Activated naive CD4-positive, alpha-beta T cell treated with anti-CD3 and anti-CD28 coated beads, Interleukin-2, amount 50 U/mL, for 24 hours (primary cell): ENCODE results near the gene NCKAP5.

Experiments used
- H3K27ac Mint-ChIP-seq: one replicate; pipeline ENCODE4 v1.8.0; 2021; ENCODE audit warnings: mild to moderate bottlenecking, mixed read lengths
- H3K27me3 Mint-ChIP-seq: one replicate; pipeline ENCODE4 v1.8.0; 2021; ENCODE audit warnings: mixed read lengths
- H3K36me3 Mint-ChIP-seq: one replicate; pipeline ENCODE4 v1.8.0; 2021; ENCODE audit warnings: mixed read lengths
- H3K4me1 Mint-ChIP-seq: one replicate; pipeline ENCODE4 v1.8.0; 2021; ENCODE audit warnings: mixed read lengths
- H3K4me3 Mint-ChIP-seq: one replicate; pipeline ENCODE4 v1.8.0; 2021; ENCODE audit warnings: mild to moderate bottlenecking, mixed read lengths
- H3K9me3 Mint-ChIP-seq: one replicate; pipeline ENCODE4 v1.8.0; 2021; ENCODE audit warnings: mixed read lengths

The NCKAP5 gene

GRCh38 chr2:132798341-132798740, 769.9 kb downstream of the NCKAP5 start:
- no peaks in the 10 kb centered on the region for H3K9me3 Mint-ChIP-seq
- no peaks in the 10 kb centered on the region for H3K4me1 Mint-ChIP-seq
- no peak overlapping the region for H3K4me3 Mint-ChIP-seq
- no peaks in the 10 kb centered on the region for H3K36me3 Mint-ChIP-seq
- no peaks in the 10 kb centered on the region for H3K27me3 Mint-ChIP-seq
- no peak overlapping the region for H3K27ac Mint-ChIP-seq

GRCh38 chr2:132797556-132797955, 770.7 kb downstream of the NCKAP5 start:
- Mint-ChIP-seq H3K27ac (no peak overlapping the region), H3K9me3 (no peaks in the 10 kb centered on the region), H3K4me1 (no peaks in the 10 kb centered on the region), H3K4me3 (no peak overlapping the region), H3K27me3 (no peaks in the 10 kb centered on the region), H3K36me3 (no peaks in the 10 kb centered on the region)

DNA sequence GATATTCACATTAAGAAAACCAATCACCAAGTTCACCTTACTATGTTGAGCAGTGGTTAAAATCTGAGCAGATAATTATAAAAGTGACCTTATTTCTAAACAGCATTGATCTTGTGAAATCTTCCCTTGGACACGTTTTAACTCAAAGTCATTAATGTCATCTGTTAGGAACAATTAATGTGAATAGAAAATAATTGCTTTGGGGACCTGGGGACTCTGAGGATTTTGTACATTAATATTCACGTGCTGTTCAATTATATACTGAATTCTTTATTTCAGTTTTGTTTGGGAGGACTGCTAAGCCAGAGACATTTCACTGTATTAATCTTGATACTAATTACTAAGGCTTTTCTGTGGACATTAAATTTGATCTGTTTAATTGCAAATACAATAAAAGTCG, 771.2 kb downstream of the NCKAP5 start:
- Mint-ChIP-seq H3K27me3 (no peaks in the 10 kb centered on the region), H3K27ac (no peak overlapping the region), H3K36me3 (no peaks in the 10 kb centered on the region), H3K4me3 (no peak overlapping the region), H3K9me3 (no peaks in the 10 kb centered on the region), H3K4me1 (no peaks in the 10 kb centered on the region)

GRCh38 chr2:132795220-132795619, 773.0 kb downstream of the NCKAP5 start:
- Mint-ChIP-seq H3K4me1 (no peaks in the 10 kb centered on the region), H3K36me3 (no peaks in the 10 kb centered on the region), H3K9me3 (no peaks in the 10 kb centered on the region), H3K4me3 (no peak overlapping the region), H3K27ac (no peak overlapping the region), H3K27me3 (no peaks in the 10 kb centered on the region)

- no peak overlapping the region for H3K4me3 Mint-ChIP-seq
- H3K36me3 Mint-ChIP-seq, result no peaks in the 10 kb centered on the region
- no peaks in the 10 kb centered on the region for H3K4me1 Mint-ChIP-seq
- no peaks in the 10 kb centered on the region for H3K9me3 Mint-ChIP-seq
- H3K27me3 Mint-ChIP-seq, result no peaks in the 10 kb centered on the region
- no peak overlapping the region for H3K27ac Mint-ChIP-seq
Observed at GRCh38 chr2:132793532-132793931, 774.7 kb downstream of the NCKAP5 start.

DNA sequence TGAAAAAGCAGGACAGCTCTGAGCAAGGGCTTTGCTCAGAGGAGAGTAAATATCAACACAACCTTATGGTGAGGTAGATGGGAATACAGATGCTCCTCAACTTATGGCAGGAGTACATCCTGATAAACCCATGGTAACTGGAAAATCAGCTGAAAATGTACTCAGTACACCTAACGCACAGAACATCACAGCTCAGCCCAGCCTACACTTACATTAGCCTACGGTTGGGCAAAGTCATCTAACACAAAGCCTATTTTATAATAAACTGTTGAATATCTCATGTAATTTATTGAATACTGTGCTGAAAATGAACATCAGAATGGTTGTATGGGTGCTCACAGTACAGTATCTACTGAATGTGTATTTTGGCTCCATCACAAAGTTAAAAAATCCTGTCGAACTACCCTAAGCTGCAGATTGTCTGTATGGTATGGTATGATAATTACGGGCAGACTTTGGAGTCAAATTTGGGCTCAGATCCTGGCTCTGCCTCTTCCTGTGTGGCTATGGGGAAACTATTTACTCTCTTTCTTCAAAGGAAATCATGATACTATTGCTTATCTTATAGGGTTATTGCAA, 778.0 kb downstream of the NCKAP5 start:
- no peak overlapping the region for H3K4me3 Mint-ChIP-seq
- no peak overlapping the region for H3K27ac Mint-ChIP-seq
- no peaks in the 10 kb centered on the region for H3K27me3 Mint-ChIP-seq
- H3K9me3 Mint-ChIP-seq, result no peaks in the 10 kb centered on the region
- no peaks in the 10 kb centered on the region for H3K36me3 Mint-ChIP-seq
- H3K4me1 Mint-ChIP-seq, result no peaks in the 10 kb centered on the region

DNA sequence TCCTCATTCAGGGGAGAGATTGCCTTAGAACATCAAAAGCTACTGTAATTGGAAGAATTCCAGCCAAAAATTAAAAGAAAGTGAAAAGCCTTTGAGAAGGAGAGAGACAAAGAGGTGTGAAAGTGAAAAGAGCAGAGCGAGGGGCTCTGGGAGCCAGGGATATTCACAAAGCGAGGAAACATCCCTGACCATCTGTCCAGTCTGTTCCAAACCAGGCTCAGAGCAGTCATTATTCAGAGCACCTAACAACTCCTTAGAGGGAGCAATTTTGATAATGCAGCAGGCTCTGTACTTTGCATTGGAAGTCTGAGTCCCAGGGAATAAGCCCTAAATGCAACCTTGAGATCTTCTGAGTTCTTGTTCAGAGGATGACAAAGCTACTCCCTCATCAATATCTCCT, 779.2 kb downstream of the NCKAP5 start:
- no peaks in the 10 kb centered on the region for H3K4me1 Mint-ChIP-seq
- H3K27me3 Mint-ChIP-seq, result no peaks in the 10 kb centered on the region
- H3K9me3 Mint-ChIP-seq, result no peaks in the 10 kb centered on the region
- H3K27ac Mint-ChIP-seq, result no peak overlapping the region
- H3K4me3 Mint-ChIP-seq, result no peak overlapping the region
- H3K36me3 Mint-ChIP-seq, result no peaks in the 10 kb centered on the region

DNA sequence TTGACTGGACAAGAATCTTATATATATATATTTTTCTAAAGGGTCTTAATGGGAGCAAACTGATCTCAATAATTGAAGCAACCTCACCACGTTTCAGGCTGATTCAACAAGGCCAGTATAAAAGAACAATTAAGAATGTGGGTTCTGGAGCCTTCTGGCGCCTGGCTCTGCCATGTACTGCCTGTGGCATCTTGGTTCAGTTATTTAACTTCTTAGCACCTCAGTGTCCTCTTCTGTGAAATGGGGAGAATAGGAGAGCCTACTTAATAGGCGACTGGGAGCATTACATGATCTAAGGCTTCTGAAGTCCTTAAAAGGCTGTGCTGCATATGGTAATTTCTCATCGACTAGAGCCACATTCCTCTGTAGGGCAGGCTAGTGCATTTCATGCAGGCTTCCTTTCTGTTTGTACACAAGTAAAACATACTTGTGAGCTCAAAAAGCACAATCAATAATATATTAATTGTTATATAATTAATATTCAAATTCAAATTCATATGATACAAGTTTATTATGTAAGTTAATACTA, 779.9 kb downstream of the NCKAP5 start:
- no peaks in the 10 kb centered on the region for H3K27me3 Mint-ChIP-seq
- no peaks in the 10 kb centered on the region for H3K4me1 Mint-ChIP-seq
- no peak overlapping the region for H3K4me3 Mint-ChIP-seq
- H3K27ac Mint-ChIP-seq, result no peak overlapping the region
- H3K36me3 Mint-ChIP-seq, result no peaks in the 10 kb centered on the region
- H3K9me3 Mint-ChIP-seq, result no peaks in the 10 kb centered on the region

DNA sequence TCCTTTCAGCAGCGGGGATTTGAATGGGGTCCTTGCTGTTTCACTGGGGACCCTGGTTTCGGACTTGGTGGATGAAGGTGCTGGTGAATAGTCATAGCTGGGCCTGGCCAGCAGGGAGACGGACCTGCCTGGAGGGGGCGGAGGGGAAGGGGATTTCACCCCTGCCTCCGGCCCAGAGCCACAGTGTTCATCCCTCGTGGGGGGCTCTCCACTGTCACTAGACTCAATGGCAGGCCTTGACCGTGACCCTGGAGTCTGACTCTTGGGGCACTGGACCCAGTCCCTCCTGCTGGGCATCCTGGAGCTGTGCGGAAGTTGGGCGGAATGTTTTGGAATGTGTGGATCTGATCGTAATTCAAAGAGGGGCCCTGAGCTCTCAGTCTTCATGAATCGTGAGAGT, 784.4 kb downstream of the NCKAP5 start:
- Mint-ChIP-seq H3K9me3 (no peaks in the 10 kb centered on the region), H3K36me3 (no peaks in the 10 kb centered on the region), H3K27me3 (no peaks in the 10 kb centered on the region)

DNA sequence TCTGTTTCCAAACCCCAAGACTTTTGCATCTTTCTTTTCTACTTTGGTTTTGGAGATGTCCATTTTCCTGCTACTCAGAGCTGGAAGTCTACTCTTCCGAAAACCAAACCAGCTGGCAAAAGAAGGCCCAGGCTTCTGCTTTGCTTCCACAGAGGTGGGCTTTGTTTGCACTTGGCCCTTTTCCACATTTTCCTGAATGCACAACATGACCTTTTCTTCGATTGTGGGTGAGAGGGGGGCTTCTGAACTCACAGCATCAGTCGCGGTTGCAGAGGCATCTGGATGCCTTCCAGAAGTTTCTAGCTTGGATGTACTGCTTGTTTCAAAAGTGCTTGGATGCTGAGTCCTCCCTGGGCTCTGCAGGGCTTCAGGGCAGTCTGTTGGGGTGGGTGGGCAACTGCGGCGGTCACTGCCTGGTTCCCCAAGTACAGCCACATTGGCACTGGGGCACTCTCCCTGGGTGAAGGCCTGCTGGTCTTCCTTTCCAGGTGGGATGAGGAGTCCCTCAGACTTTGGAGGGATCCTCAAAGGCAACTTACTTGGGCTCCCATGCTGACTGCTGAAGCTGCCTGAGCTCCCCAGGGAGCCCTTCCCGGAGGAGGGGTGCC, 786.0 kb downstream of the NCKAP5 start:
- Mint-ChIP-seq H3K9me3 (no peaks in the 10 kb centered on the region), H3K27me3 (no peaks in the 10 kb centered on the region), H3K27ac (no peak overlapping the region), H3K4me1 (no peaks in the 10 kb centered on the region), H3K4me3 (no peak overlapping the region), H3K36me3 (no peaks in the 10 kb centered on the region)

More for the DNA sequence above, 784.4 kb downstream of the NCKAP5 start:
- H3K4me1 Mint-ChIP-seq, result no peaks in the 10 kb centered on the region
- no peak overlapping the region for H3K4me3 Mint-ChIP-seq
- no peak overlapping the region for H3K27ac Mint-ChIP-seq

- no peak overlapping the region for H3K4me3 Mint-ChIP-seq
- no peaks in the 10 kb centered on the region for H3K4me1 Mint-ChIP-seq
- no peaks in the 10 kb centered on the region for H3K27me3 Mint-ChIP-seq
- H3K9me3 Mint-ChIP-seq, result no peaks in the 10 kb centered on the region
- H3K27ac Mint-ChIP-seq, result no peak overlapping the region
- H3K36me3 Mint-ChIP-seq, result no peaks in the 10 kb centered on the region
Observed at GRCh38 chr2:132780651-132781050, 787.6 kb downstream of the NCKAP5 start.

GRCh38 chr2:132779206-132779721, 789.0 kb downstream of the NCKAP5 start:
- Mint-ChIP-seq H3K36me3 (no peaks in the 10 kb centered on the region), H3K9me3 (no peaks in the 10 kb centered on the region), H3K4me3 (no peak overlapping the region), H3K27me3 (no peaks in the 10 kb centered on the region), H3K4me1 (no peaks in the 10 kb centered on the region), H3K27ac (no peak overlapping the region)

DNA sequence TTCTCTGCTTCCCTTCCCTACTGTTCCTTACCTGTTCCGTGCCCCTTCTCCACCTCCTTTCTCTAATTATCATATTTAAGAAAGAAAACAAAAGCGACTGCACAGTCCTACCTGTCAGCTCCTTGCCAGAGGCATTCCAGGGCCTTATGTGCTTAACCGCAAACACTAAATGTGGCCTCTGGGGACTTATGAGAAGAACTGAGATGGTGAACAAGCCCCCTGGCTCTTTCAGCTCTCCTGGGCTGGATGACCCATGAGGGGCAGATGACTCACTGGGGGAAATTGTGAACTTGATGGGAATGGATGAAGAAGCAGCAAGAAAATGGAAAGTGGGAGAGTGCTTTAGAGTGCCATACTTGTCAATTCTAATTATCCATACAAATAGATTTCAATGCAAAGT, 792.0 kb downstream of the NCKAP5 start:
- Mint-ChIP-seq H3K9me3 (no peaks in the 10 kb centered on the region), H3K27me3 (no peaks in the 10 kb centered on the region), H3K4me3 (no peak overlapping the region), H3K4me1 (no peaks in the 10 kb centered on the region), H3K36me3 (no peaks in the 10 kb centered on the region), H3K27ac (no peak overlapping the region)

GRCh38 chr2:132774189-132774588, 794.1 kb downstream of the NCKAP5 start:
- H3K4me3 Mint-ChIP-seq, result no peak overlapping the region
- H3K27ac Mint-ChIP-seq, result no peak overlapping the region
- H3K9me3 Mint-ChIP-seq, result no peaks in the 10 kb centered on the region
- no peaks in the 10 kb centered on the region for H3K4me1 Mint-ChIP-seq
- H3K36me3 Mint-ChIP-seq, result no peaks in the 10 kb centered on the region
- H3K27me3 Mint-ChIP-seq, result no peaks in the 10 kb centered on the region

GRCh38 chr2:132773331-132773730, 794.9 kb downstream of the NCKAP5 start:
- H3K4me1 Mint-ChIP-seq, result no peaks in the 10 kb centered on the region
- H3K36me3 Mint-ChIP-seq, result no peaks in the 10 kb centered on the region
- H3K9me3 Mint-ChIP-seq, result no peaks in the 10 kb centered on the region
- no peaks in the 10 kb centered on the region for H3K27me3 Mint-ChIP-seq
- no peak overlapping the region for H3K4me3 Mint-ChIP-seq
- H3K27ac Mint-ChIP-seq, result no peak overlapping the region

DNA sequence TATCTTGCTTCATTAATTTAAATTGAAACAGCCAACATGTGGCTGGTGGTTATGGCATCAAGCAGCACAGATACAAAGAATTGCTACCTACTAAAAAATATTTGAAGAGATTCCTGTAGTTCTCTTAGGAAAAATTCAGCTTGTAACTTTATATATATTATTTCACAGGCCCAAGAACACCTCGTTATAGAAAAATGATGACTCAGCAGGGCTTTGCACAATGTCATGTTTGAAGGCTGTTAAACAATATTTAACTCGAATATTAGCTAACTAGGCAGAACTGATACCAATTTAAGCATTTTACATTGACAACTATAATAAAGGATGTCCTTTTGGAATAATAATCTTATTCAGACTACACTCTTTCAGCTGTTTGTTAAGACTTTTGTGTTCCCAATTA, 795.9 kb downstream of the NCKAP5 start:
- Mint-ChIP-seq H3K4me3 (no peak overlapping the region), H3K27me3 (no peaks in the 10 kb centered on the region), H3K36me3 (no peaks in the 10 kb centered on the region), H3K9me3 (no peaks in the 10 kb centered on the region), H3K4me1 (no peaks in the 10 kb centered on the region), H3K27ac (no peak overlapping the region)

DNA sequence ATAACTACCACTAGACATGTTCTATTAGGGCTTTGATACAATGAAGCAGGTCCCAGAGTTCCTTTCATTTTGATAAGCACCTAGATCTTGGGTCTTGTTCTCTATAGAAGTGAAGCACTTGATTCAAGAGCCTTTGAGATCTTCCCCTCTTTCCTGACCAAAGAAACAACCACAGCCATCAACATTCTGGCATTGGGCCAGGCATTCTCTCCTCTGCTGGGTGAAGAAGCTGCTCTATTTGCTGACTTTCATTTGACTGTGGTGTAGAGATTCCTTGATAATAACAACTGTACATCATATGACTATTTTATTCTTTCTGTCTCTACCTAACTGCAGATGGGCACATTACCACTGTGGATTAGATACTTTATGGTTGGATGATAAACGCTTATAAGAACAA, 801.7 kb downstream of the NCKAP5 start:
- Mint-ChIP-seq H3K36me3 (no peaks in the 10 kb centered on the region), H3K9me3 (peaks cover 4% of the 10 kb centered on the region), H3K4me1 (no peaks in the 10 kb centered on the region), H3K27me3 (no peaks in the 10 kb centered on the region), H3K4me3 (no peak overlapping the region), H3K27ac (no peak overlapping the region)
